ENCODE results near the gene ALPL.

Gene ALPL

DNA sequence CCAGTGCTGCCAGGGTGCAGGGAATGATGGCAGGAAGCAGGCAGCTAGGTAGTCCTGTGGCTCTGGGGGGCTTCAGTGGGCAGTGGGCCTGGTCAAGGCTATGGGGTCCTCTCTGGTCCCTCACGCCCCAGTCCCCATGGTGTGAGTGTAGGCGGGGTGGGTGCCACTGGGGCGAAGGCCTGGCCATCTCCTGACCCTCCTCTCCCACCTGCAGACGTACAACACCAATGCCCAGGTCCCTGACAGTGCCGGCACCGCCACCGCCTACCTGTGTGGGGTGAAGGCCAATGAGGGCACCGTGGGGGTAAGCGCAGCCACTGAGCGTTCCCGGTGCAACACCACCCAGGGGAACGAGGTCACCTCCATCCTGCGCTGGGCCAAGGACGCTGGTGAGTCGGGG, 53.7 kb downstream of the ALPL start:
- H2AFZ ChIP-seq (ENCODE audit: low read length), result no peak overlapping the region
- no peaks in the 10 kb centered on the region for H3K79me2 ChIP-seq (ENCODE audit: insufficient read depth, low read length)
- H3K9ac ChIP-seq (ENCODE audit: low read length), result no peak overlapping the region
- peaks cover 21% of the 10 kb centered on the region; the same call in 1 of the 2 replicates for H3K27me3 ChIP-seq (ENCODE audit: insufficient read depth, low read length)
- H3K36me3 ChIP-seq (ENCODE audit: insufficient read depth, low read length), result no peaks in the 10 kb centered on the region
- TF ChIP-seq EZH2 (IDR thresholded peaks at IDR 0.05; ENCODE audit: borderline replicate concordance, low read length), result no peak
- TF ChIP-seq, protein P1, sequence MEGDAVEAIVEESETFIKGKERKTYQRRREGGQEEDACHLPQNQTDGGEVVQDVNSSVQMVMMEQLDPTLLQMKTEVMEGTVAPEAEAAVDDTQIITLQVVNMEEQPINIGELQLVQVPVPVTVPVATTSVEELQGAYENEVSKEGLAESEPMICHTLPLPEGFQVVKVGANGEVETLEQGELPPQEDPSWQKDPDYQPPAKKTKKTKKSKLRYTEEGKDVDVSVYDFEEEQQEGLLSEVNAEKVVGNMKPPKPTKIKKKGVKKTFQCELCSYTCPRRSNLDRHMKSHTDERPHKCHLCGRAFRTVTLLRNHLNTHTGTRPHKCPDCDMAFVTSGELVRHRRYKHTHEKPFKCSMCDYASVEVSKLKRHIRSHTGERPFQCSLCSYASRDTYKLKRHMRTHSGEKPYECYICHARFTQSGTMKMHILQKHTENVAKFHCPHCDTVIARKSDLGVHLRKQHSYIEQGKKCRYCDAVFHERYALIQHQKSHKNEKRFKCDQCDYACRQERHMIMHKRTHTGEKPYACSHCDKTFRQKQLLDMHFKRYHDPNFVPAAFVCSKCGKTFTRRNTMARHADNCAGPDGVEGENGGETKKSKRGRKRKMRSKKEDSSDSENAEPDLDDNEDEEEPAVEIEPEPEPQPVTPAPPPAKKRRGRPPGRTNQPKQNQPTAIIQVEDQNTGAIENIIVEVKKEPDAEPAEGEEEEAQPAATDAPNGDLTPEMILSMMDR (IDR thresholded peaks at IDR 0.05; ENCODE audit: low read length), result no peak
- no peak overlapping the region for H3K4me3 ChIP-seq (ENCODE audit: low read depth, low read length, poor library complexity, severe bottlenecking)
- H3K27ac ChIP-seq (ENCODE audit: low read depth, low read length, poor library complexity, severe bottlenecking), result no peak overlapping the region
- no peak overlapping the region for H3K4me2 ChIP-seq (ENCODE audit: low read length)
- no peaks in the 10 kb centered on the region for H3K9me2 ChIP-seq (ENCODE audit: low read depth, low read length)
- no peaks in the 10 kb centered on the region for H3F3A ChIP-seq (ENCODE audit: insufficient read depth, low read length)
- H3K9me3 ChIP-seq (ENCODE audit: low read length), result no peaks in the 10 kb centered on the region
- H4K20me1 ChIP-seq (ENCODE audit: insufficient read depth, low read length), result no peaks in the 10 kb centered on the region
- H3K4me1 ChIP-seq (ENCODE audit: insufficient read depth, low read length, severe bottlenecking), result no peaks in the 10 kb centered on the region

DNA sequence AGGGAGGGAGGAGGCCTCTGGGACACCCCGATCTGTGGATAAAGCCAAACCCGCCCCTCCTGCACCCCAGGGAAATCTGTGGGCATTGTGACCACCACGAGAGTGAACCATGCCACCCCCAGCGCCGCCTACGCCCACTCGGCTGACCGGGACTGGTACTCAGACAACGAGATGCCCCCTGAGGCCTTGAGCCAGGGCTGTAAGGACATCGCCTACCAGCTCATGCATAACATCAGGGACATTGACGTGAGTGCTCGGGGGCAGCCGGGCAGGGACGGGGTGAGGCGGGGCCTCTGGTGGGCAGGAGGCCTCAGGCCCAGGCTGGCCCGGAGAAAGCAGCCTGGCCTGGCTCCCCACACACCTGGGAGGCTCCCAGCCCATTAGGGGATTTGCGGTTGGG, 54.7 kb downstream of the ALPL start:
- no peaks in the 10 kb centered on the region for H3K36me3 ChIP-seq (ENCODE audit: insufficient read depth, low read length)

DNA sequence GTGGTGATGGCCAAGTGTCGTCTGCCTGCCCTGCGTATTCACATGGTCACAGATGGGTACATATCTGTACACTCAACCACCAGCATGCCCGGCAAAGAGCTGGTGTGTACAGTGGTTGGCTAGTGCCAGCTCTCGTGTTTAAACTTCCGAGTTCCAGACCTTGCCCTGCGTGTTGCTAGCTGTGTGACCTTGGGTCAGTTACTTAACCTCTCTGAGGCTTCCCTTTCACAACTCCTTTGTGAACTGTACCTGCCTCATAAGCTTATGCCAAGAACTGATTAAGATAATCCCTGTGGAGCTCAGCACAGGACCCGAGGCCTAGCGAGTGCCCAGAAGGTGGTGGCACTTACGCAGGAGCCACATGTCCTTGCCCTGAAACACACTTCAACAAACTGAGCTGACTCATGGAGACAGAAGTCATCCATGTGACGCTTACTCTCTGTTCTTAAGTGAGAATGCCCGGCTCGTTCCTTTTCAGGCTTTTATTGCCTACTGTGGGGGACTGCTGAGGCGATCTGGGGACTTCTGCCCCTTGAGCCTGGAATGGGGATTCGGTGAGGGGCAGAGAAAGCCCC, 55.4 kb downstream of the ALPL start:
- H3K27me3 ChIP-seq (ENCODE audit: insufficient read depth, low read length), result peaks cover 22% of the 10 kb centered on the region; the same call in 1 of the 2 replicates
- no peaks in the 10 kb centered on the region for H3K4me1 ChIP-seq (ENCODE audit: insufficient read depth, low read length, severe bottlenecking)
- H3K4me3 ChIP-seq (ENCODE audit: low read depth, low read length, poor library complexity, severe bottlenecking), result no peak overlapping the region
- no peak overlapping the region for H3K27ac ChIP-seq (ENCODE audit: low read depth, low read length, poor library complexity, severe bottlenecking)
- no peaks in the 10 kb centered on the region for H3K79me2 ChIP-seq (ENCODE audit: insufficient read depth, low read length)
- no peaks in the 10 kb centered on the region for H3K9me3 ChIP-seq (ENCODE audit: low read length)
- H3K9me2 ChIP-seq (ENCODE audit: low read depth, low read length), result no peaks in the 10 kb centered on the region
- no peak overlapping the region for H3K9ac ChIP-seq (ENCODE audit: low read length)
- H3K36me3 ChIP-seq (ENCODE audit: insufficient read depth, low read length), result no peaks in the 10 kb centered on the region
- no peak overlapping the region for H2AFZ ChIP-seq (ENCODE audit: low read length)
- TF ChIP-seq, protein P1 (IDR thresholded peaks at IDR 0.05; ENCODE audit: low read length), result no peak
- no peak for TF ChIP-seq EZH2 (IDR thresholded peaks at IDR 0.05; ENCODE audit: borderline replicate concordance, low read length)
- no peak overlapping the region for H3K4me2 ChIP-seq (ENCODE audit: low read length)
- H3F3A ChIP-seq (ENCODE audit: insufficient read depth, low read length), result no peaks in the 10 kb centered on the region
- H4K20me1 ChIP-seq (ENCODE audit: insufficient read depth, low read length), result no peaks in the 10 kb centered on the region

More for the DNA sequence above, 54.7 kb downstream of the ALPL start:
- no peak overlapping the region for H3K27ac ChIP-seq (ENCODE audit: low read depth, low read length, poor library complexity, severe bottlenecking)
- H2AFZ ChIP-seq (ENCODE audit: low read length), result no peak overlapping the region
- no peak overlapping the region for H3K9ac ChIP-seq (ENCODE audit: low read length)
- H4K20me1 ChIP-seq (ENCODE audit: insufficient read depth, low read length), result no peaks in the 10 kb centered on the region
- no peaks in the 10 kb centered on the region for H3K4me1 ChIP-seq (ENCODE audit: insufficient read depth, low read length, severe bottlenecking)
- H3K4me2 ChIP-seq (ENCODE audit: low read length), result no peak overlapping the region
- H3K79me2 ChIP-seq (ENCODE audit: insufficient read depth, low read length), result no peaks in the 10 kb centered on the region
- H3K9me2 ChIP-seq (ENCODE audit: low read depth, low read length), result no peaks in the 10 kb centered on the region
- no peaks in the 10 kb centered on the region for H3K9me3 ChIP-seq (ENCODE audit: low read length)
- H3F3A ChIP-seq (ENCODE audit: insufficient read depth, low read length), result no peaks in the 10 kb centered on the region
- H3K27me3 ChIP-seq (ENCODE audit: insufficient read depth, low read length), result peaks cover 22% of the 10 kb centered on the region; the same call in 1 of the 2 replicates
- H3K4me3 ChIP-seq (ENCODE audit: low read depth, low read length, poor library complexity, severe bottlenecking), result no peak overlapping the region
- TF ChIP-seq, protein P1 (IDR thresholded peaks at IDR 0.05; ENCODE audit: low read length), result no peak
- no peak for TF ChIP-seq EZH2 (IDR thresholded peaks at IDR 0.05; ENCODE audit: borderline replicate concordance, low read length)
